GM12865 (cell line): ENCODE data around the gene CD200.
A peak's percentile ranks its signal among the peaks of the same experiment; 100 is the strongest.
"Not testable (repeated sequence)": the region's sequence is repeated elsewhere in the genome, so short reads cannot be mapped to it uniquely, and the experiment has no call there.

Experiments used
- DNase-seq: peaks from one replicate; pipeline ENCODE4 v3.0.0; 2010; ENCODE audit warnings: low read depth
- H3K4me3 ChIP-seq: 2 replicates; pipeline ENCODE4 v1.5.1; 2011; ENCODE audit warnings: mild to moderate bottlenecking, low read depth, low read length, control low read depth
- TF ChIP-seq, protein P1 (sequence below): IDR thresholded peaks from 2 replicates; pipeline ENCODE4 v1.5.1; 2011; ENCODE audit warnings: low read length, control low read depth, low read depth, inconsistent platforms; ENCODE audit not compliant: insufficient read depth; ENCODE audit errors: missing control alignments

The CD200 gene

DNA sequence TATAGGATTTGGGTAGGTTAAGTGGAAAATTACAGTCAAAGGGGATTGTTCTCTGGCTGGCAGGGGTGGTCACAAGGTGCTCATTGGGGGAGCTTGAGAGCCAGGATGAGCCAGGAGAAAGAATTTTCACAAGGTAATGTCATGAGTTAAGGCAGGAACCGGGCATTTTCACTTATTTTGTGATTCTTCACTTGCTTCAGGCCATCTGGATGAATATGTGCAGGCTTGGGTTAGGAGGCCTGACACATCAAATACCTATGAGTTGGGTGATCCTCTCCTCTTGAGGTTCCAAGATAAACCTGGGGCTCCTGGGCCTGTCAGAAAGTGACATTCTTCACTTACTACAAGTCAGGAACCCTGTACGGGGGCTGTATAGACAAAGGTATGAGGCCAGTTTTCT, 68.7 kb downstream of the CD200 start:
- H3K4me3 ChIP-seq = no peak overlapping the region
- no peak for DNase-seq

DNA sequence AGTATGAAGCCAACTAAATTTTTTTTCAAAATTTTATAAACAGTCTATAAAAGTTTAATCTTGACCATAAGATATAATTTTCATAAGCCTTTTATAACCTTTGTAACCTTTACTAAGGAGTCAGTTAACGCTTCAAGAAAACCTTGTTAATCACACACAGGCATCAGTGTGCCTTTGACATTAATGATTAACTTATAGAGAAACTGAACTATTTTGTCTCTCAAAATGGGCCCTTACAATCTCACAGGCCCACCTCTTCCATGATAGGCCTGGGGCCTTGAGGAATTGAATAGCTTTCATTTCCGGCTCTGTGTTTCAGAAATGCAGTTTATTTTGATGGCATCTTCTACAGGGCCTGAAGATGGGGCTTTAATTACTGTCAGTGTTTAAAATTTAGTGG, 70.1 kb downstream of the CD200 start:
- TF ChIP-seq, protein P1, sequence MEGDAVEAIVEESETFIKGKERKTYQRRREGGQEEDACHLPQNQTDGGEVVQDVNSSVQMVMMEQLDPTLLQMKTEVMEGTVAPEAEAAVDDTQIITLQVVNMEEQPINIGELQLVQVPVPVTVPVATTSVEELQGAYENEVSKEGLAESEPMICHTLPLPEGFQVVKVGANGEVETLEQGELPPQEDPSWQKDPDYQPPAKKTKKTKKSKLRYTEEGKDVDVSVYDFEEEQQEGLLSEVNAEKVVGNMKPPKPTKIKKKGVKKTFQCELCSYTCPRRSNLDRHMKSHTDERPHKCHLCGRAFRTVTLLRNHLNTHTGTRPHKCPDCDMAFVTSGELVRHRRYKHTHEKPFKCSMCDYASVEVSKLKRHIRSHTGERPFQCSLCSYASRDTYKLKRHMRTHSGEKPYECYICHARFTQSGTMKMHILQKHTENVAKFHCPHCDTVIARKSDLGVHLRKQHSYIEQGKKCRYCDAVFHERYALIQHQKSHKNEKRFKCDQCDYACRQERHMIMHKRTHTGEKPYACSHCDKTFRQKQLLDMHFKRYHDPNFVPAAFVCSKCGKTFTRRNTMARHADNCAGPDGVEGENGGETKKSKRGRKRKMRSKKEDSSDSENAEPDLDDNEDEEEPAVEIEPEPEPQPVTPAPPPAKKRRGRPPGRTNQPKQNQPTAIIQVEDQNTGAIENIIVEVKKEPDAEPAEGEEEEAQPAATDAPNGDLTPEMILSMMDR = no peak
- no peak overlapping the region for H3K4me3 ChIP-seq
- no peak for DNase-seq

More for the DNA sequence above, 68.7 kb downstream of the CD200 start:
- TF ChIP-seq, protein P1 = no peak

DNA sequence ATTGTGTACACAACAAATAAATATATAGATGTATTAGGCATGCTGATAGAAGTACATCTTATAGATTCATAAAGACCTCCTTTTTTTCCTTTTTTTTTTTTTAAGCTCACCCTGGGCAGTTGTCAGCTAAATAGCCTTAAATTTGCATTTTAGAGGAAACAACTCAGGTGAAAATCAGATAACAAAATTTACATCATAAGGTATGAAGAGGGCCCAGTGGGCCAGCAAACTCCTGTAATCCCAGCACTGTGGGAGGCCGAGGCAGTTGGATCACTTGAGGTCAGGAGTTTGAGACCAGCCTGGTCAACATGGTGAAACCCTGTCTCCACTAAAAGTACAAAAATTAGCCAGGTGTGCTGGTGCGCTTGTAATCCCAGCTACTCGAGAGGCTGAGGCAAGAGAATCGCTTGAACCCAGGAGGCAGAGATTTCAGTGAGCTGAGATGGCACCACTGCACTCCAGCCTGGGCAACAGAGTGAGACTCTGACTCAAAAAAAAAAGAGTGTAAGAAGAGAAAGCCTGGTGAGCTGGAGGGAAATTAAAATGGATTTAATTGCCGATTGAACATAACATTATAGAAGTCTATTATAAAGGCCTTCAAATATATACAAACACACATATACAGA, 72.1 kb downstream of the CD200 start:
- not testable (repeated sequence) for H3K4me3 ChIP-seq, DNase-seq

DNA sequence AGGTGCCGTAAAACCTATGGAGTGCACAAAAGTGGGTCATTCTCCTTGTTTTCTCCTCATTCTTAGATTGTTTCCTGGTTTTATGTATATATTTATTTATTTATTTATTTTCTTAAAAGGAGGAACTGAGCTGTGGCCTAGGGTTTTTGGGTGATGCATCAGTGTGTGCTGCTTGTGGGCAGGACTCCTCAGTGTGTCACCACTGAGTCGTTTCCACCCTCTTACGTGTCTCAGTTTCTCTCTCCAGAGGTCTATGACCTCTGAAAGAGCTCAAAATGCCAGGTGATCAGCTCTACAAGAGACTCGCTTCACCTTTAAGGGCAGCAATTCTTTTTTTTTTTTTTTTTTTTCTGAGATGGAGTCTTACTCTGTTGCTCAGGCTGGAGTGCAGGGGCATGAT, 72.9 kb downstream of the CD200 start:
- H3K4me3 ChIP-seq = no peak overlapping the region
- TF ChIP-seq, protein P1 = no peak
- peak; percentile 73 for DNase-seq

DNA sequence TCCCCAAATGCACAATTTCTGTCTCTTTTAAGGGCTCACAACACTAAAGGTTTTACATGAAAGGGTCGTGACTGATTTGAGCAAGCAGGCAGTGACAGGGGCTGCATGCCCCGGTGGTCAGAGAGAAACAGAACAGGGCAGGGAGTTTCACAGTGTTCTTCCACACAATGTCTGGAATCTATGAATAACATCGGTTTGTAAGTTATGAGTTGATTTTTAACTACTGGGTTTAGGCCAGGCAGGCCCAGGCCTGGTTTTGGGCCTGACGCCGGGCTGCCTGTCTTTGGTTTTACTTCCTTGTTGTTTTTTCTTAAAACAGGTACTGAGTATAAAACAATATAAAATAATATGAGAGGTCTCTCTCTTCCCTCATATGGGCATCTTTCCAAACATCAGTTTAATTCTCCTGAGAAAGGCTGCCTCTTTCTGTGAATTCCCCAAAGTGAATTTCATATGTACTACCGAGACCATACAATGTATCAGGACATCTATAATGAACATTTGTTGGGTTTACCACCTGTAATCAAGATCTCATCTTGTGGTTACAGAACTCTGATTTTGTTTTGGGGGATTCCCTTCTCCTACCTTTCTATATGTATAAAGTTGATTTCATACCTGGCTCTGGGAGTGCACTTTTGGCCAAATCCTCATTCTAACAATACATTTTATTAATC, 74.4 kb downstream of the CD200 start:
- TF ChIP-seq, protein P1 = no peak
- DNase-seq = peak; percentile 60
- peak overlapping the region; percentile 25 for H3K4me3 ChIP-seq

DNA sequence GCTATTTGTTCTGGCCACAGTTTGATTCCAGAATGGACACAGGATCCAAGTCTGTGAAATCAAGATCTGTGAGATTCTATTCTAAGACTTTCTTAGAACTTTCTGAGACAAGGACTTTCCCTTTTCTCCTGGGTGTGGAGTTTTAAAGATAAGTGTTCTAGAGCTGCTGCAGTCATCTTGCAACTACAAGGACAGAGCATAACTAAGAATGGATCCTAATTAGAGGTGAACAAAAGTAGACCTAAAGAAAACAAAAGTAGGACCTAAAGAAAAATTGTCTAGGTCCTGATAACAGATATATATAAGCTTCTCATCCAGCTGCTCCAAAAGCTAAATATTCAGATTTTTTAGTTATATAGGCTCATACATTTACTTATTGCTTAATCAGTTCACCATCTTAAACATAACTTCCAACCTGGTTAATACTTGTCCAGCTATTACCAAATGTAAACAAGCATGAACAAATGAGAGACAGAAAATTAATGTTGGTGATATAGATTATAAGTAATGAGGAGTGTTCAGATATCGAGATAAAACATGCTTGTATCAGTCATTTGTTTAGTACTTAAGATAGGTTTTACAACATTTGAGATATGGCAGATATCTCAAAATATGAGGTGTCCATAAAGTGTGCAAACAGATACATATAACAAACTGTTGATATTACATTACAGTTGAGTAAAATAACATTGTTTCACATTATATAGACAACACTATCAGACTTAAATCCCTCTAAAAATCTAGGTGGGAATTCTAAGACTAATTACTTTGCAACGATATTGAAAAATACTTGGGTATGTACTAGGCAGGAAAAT, 75.1 kb downstream of the CD200 start:
- DNase-seq = peak; percentile 49
- TF ChIP-seq, protein P1 = no peak
- H3K4me3 ChIP-seq = no peak overlapping the region

DNA sequence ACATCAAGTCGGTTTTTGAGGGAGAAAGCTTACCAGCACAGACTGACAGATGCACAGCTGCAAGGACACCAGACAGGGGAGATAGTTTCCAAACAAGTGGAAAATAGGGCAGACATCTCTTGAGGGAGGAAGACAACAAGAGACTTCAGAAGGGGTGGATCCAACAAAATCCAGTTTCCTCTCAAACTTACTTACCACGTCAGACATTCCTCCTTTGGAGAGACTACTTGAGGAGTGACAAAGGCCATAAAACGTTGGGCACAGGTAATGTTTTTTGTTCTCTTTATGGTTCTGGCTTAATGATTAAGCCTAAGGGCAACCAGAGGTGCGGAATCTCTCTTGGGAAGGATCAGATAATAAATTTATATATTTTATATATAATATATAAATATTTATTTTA, 76.1 kb downstream of the CD200 start:
- TF ChIP-seq, protein P1 = no peak
- no peak overlapping the region for H3K4me3 ChIP-seq
- DNase-seq = no peak
